ENCODE measurements around the gene SLC17A7.

GRCh38 chr19:49403404-49404187 is 37.7 kb downstream of the SLC17A7 start:
- TF ChIP-seq GATA3 (IDR thresholded peaks at IDR 0.05; ENCODE audit: low read depth, low read length): no peak
- TF ChIP-seq GATA2 (IDR thresholded peaks at IDR 0.05; ENCODE audit: low read depth, low read length): no peak
